ENCODE measurements around the gene TRIM24.

The TRIM24 gene

GRCh38 chr7:138630059-138630610 lies 170.1 kb downstream of the TRIM24 start:
- DNase-seq = no peak

- DNase-seq = no peak
Observed at GRCh38 chr7:138632384-138632783, 172.3 kb downstream of the TRIM24 start.

GRCh38 chr7:138632826-138633602 lies 173.0 kb downstream of the TRIM24 start:
- no peak for DNase-seq
